ENCODE measurements around the gene IDI2. TPM values are rescaled to one million over a fixed set of nuclear protein-coding genes. Genes with fewer than 3 reads are reported as not detected.
A peak's percentile ranks its signal among the peaks of the same experiment; 100 is the strongest.

IDI2 gene
- total RNA-seq, 1 experiment from 2014 or later: not detected

- TF ChIP-seq ZBTB43 (CRISPR knock-in tag; IDR thresholded peaks at IDR 0.05) (peak; percentile 86; the same call in 1 of the 2 replicates), NR3C1 (CRISPR knock-in tag; conservative IDR thresholded peaks at IDR 0.05; ENCODE audit: low read depth) (0 out of 2 replicates have a peak, but pooled peaks have one; percentile 26), GABPB1 (CRISPR knock-in tag; IDR thresholded peaks at IDR 0.05) (peak; percentile 83), SP1 (CRISPR knock-in tag; conservative IDR thresholded peaks at IDR 0.05) (peak; percentile 69), MAX (CRISPR knock-in tag; IDR thresholded peaks at IDR 0.05) (peak; percentile 95), TEAD1 (CRISPR knock-in tag; IDR thresholded peaks at IDR 0.05) (peak; percentile 86), CBFB (CRISPR knock-in tag; IDR thresholded peaks at IDR 0.05; ENCODE audit: low read depth) (peak; percentile 88; the same call in 1 of the 2 replicates), NFYB (CRISPR knock-in tag; conservative IDR thresholded peaks at IDR 0.05; ENCODE audit: low read depth) (peak; percentile 81), MYBL2 (CRISPR knock-in tag; IDR thresholded peaks at IDR 0.05) (peak; percentile 94)
- TF ChIP-seq, protein P1, sequence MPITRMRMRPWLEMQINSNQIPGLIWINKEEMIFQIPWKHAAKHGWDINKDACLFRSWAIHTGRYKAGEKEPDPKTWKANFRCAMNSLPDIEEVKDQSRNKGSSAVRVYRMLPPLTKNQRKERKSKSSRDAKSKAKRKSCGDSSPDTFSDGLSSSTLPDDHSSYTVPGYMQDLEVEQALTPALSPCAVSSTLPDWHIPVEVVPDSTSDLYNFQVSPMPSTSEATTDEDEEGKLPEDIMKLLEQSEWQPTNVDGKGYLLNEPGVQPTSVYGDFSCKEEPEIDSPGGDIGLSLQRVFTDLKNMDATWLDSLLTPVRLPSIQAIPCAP (CRISPR knock-in tag; IDR thresholded peaks at IDR 0.05): 0 out of 2 replicates have a peak, but pooled peaks have one; percentile 34
- TF ChIP-seq, protein P2, sequence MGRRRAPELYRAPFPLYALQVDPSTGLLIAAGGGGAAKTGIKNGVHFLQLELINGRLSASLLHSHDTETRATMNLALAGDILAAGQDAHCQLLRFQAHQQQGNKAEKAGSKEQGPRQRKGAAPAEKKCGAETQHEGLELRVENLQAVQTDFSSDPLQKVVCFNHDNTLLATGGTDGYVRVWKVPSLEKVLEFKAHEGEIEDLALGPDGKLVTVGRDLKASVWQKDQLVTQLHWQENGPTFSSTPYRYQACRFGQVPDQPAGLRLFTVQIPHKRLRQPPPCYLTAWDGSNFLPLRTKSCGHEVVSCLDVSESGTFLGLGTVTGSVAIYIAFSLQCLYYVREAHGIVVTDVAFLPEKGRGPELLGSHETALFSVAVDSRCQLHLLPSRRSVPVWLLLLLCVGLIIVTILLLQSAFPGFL (CRISPR knock-in tag; IDR thresholded peaks at IDR 0.05; ENCODE audit: borderline replicate concordance): no peak
These were observed 37.6 kb downstream of the IDI2 start, which contains the start of gene GTPBP4 (continued) for GRCh38 chr10:987870-988666.

DNA sequence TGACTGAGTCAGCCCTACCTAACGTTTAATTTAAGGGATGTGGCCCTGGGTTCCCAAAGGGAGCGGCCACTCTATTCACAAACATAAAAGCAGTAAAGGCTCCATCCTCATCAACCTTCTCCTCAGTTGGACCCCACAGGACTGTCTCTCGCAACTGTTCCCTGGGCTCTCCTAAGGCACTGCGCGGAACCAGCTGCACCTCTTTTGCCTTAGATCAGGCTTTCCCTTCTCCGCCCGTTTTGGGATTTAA lies 38.1 kb downstream of the IDI2 start:
- peak overlapping the region; percentile 95 for H3K4me3 Mint-ChIP-seq
- no peak overlapping the region for H3K27ac Mint-ChIP-seq
- peaks cover 21% of the 10 kb centered on the region for H3K36me3 Mint-ChIP-seq
- peaks cover 26% of the 10 kb centered on the region for H3K4me1 Mint-ChIP-seq
- ATAC-seq (peak; percentile 14), DNase-seq (ENCODE audit: low spot score) (no peak)
- POLR2A ChIA-PET: interaction anchor here (1.1 kb wide), 2 partner anchors 19 to 61 kb away, joined by 3 to 4 read pairs; partner anchors contain the start of gene IDI1
- CTCF ChIA-PET: interaction anchor here (1.3 to 1.4 kb wide), 2 partner anchors 123 to 572 kb away, joined by 3 read pairs; no protein-coding TSS in a partner anchor
- peaks cover 4% of the 10 kb centered on the region for H3K9me3 Mint-ChIP-seq
- H3K27me3 Mint-ChIP-seq (ENCODE audit: low read depth): no peaks in the 10 kb centered on the region
- TF ChIP-seq ZBTB43 (CRISPR knock-in tag; IDR thresholded peaks at IDR 0.05) (no peak), CREB1 (CRISPR knock-in tag; IDR thresholded peaks at IDR 0.05) (no peak), E2F4 (CRISPR knock-in tag; IDR thresholded peaks at IDR 0.05; ENCODE audit: borderline replicate concordance, low read depth) (no peak), ELF4 (CRISPR knock-in tag; IDR thresholded peaks at IDR 0.05; ENCODE audit: low read depth) (no peak), TEAD1 (CRISPR knock-in tag; IDR thresholded peaks at IDR 0.05) (no peak), CDX4 (CRISPR knock-in tag; IDR thresholded peaks at IDR 0.05; ENCODE audit: borderline replicate concordance) (no peak), FOXJ3 (CRISPR knock-in tag; IDR thresholded peaks at IDR 0.05; ENCODE audit: borderline replicate concordance) (no peak), SMAD4 (CRISPR knock-in tag; IDR thresholded peaks at IDR 0.05) (no peak)
- TF ChIP-seq, protein P3, sequence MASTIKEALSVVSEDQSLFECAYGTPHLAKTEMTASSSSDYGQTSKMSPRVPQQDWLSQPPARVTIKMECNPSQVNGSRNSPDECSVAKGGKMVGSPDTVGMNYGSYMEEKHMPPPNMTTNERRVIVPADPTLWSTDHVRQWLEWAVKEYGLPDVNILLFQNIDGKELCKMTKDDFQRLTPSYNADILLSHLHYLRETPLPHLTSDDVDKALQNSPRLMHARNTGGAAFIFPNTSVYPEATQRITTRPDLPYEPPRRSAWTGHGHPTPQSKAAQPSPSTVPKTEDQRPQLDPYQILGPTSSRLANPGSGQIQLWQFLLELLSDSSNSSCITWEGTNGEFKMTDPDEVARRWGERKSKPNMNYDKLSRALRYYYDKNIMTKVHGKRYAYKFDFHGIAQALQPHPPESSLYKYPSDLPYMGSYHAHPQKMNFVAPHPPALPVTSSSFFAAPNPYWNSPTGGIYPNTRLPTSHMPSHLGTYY (CRISPR knock-in tag; IDR thresholded peaks at IDR 0.05): no peak
- TF ChIP-seq, protein P4, sequence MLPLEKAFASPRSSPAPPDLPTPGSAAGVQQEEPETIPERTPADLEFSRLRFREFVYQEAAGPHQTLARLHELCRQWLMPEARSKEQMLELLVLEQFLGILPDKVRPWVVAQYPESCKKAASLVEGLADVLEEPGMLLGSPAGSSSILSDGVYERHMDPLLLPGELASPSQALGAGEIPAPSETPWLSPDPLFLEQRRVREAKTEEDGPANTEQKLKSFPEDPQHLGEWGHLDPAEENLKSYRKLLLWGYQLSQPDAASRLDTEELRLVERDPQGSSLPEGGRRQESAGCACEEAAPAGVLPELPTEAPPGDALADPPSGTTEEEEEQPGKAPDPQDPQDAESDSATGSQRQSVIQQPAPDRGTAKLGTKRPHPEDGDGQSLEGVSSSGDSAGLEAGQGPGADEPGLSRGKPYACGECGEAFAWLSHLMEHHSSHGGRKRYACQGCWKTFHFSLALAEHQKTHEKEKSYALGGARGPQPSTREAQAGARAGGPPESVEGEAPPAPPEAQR (CRISPR knock-in tag; IDR thresholded peaks at IDR 0.05): no peak
- TF ChIP-seq, protein P5, sequence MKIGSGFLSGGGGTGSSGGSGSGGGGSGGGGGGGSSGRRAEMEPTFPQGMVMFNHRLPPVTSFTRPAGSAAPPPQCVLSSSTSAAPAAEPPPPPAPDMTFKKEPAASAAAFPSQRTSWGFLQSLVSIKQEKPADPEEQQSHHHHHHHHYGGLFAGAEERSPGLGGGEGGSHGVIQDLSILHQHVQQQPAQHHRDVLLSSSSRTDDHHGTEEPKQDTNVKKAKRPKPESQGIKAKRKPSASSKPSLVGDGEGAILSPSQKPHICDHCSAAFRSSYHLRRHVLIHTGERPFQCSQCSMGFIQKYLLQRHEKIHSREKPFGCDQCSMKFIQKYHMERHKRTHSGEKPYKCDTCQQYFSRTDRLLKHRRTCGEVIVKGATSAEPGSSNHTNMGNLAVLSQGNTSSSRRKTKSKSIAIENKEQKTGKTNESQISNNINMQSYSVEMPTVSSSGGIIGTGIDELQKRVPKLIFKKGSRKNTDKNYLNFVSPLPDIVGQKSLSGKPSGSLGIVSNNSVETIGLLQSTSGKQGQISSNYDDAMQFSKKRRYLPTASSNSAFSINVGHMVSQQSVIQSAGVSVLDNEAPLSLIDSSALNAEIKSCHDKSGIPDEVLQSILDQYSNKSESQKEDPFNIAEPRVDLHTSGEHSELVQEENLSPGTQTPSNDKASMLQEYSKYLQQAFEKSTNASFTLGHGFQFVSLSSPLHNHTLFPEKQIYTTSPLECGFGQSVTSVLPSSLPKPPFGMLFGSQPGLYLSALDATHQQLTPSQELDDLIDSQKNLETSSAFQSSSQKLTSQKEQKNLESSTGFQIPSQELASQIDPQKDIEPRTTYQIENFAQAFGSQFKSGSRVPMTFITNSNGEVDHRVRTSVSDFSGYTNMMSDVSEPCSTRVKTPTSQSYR (CRISPR knock-in tag; IDR thresholded peaks at IDR 0.05): no peak
